Endodermal cell (in vitro differentiated cells): ENCODE measurements around the gene CERS3. TPM values are rescaled to one million over a fixed set of nuclear protein-coding genes. Genes with fewer than 3 reads are reported as not detected.

Experiments
- DNase-seq: peaks from one replicate; pipeline ENCODE4 v3.0.0-alpha.2; 2017
- H3K27ac ChIP-seq: 2 replicates; pipeline ENCODE4 v1.5.1; 2013; ENCODE audit warnings: mild to moderate bottlenecking, low read depth, low read length, moderate library complexity
- H3K27me3 ChIP-seq: 2 replicates; pipeline ENCODE4 v1.6.1; 2013; ENCODE audit warnings: mild to moderate bottlenecking, low read length, moderate library complexity; ENCODE audit not compliant: insufficient read depth, control insufficient read depth, poor library complexity, severe bottlenecking
- H3K36me3 ChIP-seq: 2 replicates; pipeline ENCODE4 v1.7.0; 2013; ENCODE audit warnings: mild to moderate bottlenecking, low read length, moderate library complexity; ENCODE audit not compliant: control insufficient read depth, insufficient read depth
- H3K4me1 ChIP-seq: one replicate; pipeline ENCODE4 v1.7.0; 2013; ENCODE audit warnings: low read length; ENCODE audit not compliant: control insufficient read depth, insufficient read depth
- H3K4me3 ChIP-seq: 2 replicates; pipeline ENCODE4 v1.5.1; 2013; ENCODE audit warnings: mild to moderate bottlenecking, low read length, moderate library complexity
- H3K9ac ChIP-seq: 2 replicates; pipeline ENCODE4 v1.6.1; 2013; ENCODE audit warnings: mild to moderate bottlenecking, low read length, moderate library complexity; ENCODE audit not compliant: poor library complexity, severe bottlenecking; ENCODE audit errors: extremely low read depth
- H3K9me3 ChIP-seq: 2 replicates; pipeline ENCODE4 v1.6.1; 2013; ENCODE audit warnings: mild to moderate bottlenecking, low read length, moderate library complexity; ENCODE audit not compliant: control insufficient read depth
- H3K27ac Mint-ChIP-seq: 2 replicates; pipeline ENCODE4 v1.8.0; 2020; ENCODE audit warnings: mixed read lengths
- H3K27me3 Mint-ChIP-seq: 2 replicates; pipeline ENCODE4 v1.8.0; 2021; ENCODE audit warnings: mild to moderate bottlenecking, mixed read lengths; ENCODE audit not compliant: insufficient read depth
- H3K36me3 Mint-ChIP-seq: 2 replicates; pipeline ENCODE4 v1.8.0; 2020; ENCODE audit warnings: low read depth, mixed read lengths
- H3K4me1 Mint-ChIP-seq: 2 replicates; pipeline ENCODE4 v1.8.0; 2020; ENCODE audit warnings: mixed read lengths
- H3K4me3 Mint-ChIP-seq: 2 replicates; pipeline ENCODE4 v1.8.0; 2020; ENCODE audit warnings: mild to moderate bottlenecking, moderate library complexity, mixed read lengths
- H3K9me3 Mint-ChIP-seq: 2 replicates; pipeline ENCODE4 v1.8.0; 2020; ENCODE audit warnings: mild to moderate bottlenecking, mixed read lengths
- CTCF ChIP-seq: fragments of 200-600 bp; sonication (generic); conservative IDR thresholded peaks from 2 replicates; pipeline ENCODE4 v1.5.0; 2021; ENCODE audit warnings: antibody characterized with exemption, mild to moderate bottlenecking
- WGBS, 2 experiments: methylation state at CpG; one replicate each; pipeline versions ENCODE4 v1.1.5 to v1.1.7; 2013; ENCODE audit warnings: missing lambda C conversion rate in 2 of 2, mixed read lengths in 1 of 2; ENCODE audit not compliant: insufficient coverage in 1 of 2, insufficient read length in 1 of 2; 5-methylcytosine and 5-hydroxymethylcytosine counted together
- total RNA-seq, 2 donors: library from RNA; stranded (reverse); fragmentation: NEBNext Ultra II Directional in 1 of 2; extraction: Animal tissue kit (Norgen Biotek cat#: 25700) in 1 of 2; gene quantifications; 2 replicates in 1 of 2; 3 replicates in 1 of 2; pipeline ENCODE4 v1.2.1, GENCODE V29; 2021

The CERS3 gene
- total RNA-seq, 2 donors from 2014 or later: 0.48 TPM; not detected in 1

GRCh38 chr15:100468285-100468684, 60.5 kb downstream of the CERS3 start:
- H3K4me3 Mint-ChIP-seq: no peak overlapping the region
- Histone ChIP-seq H3K27ac (no peak overlapping the region), H3K9me3 (no peaks in the 10 kb centered on the region), H3K4me3 (no peak overlapping the region), H3K9ac (no peak overlapping the region), H3K4me1 (no peaks in the 10 kb centered on the region), H3K27me3 (no peaks in the 10 kb centered on the region), H3K36me3 (no peaks in the 10 kb centered on the region)
- no peaks in the 10 kb centered on the region for H3K36me3 Mint-ChIP-seq
- DNase-seq: no peak
- no peaks in the 10 kb centered on the region for H3K4me1 Mint-ChIP-seq
- WGBS, 2 experiments: 90 to 95% methylated on average over 2 of the region's 2 CpGs
- TF ChIP-seq CTCF: no peak
- no peaks in the 10 kb centered on the region for H3K27me3 Mint-ChIP-seq
- no peaks in the 10 kb centered on the region for H3K9me3 Mint-ChIP-seq
- no peak overlapping the region for H3K27ac Mint-ChIP-seq

GRCh38 chr15:100466073-100466472, 62.7 kb downstream of the CERS3 start:
- Mint-ChIP-seq H3K36me3 (no peaks in the 10 kb centered on the region), H3K9me3 (no peaks in the 10 kb centered on the region), H3K27ac (no peak overlapping the region), H3K4me3 (no peak overlapping the region), H3K27me3 (no peaks in the 10 kb centered on the region), H3K4me1 (no peaks in the 10 kb centered on the region)
- Histone ChIP-seq H3K27me3 (no peaks in the 10 kb centered on the region), H3K4me3 (no peak overlapping the region), H3K9ac (no peak overlapping the region), H3K36me3 (no peaks in the 10 kb centered on the region), H3K9me3 (no peaks in the 10 kb centered on the region), H3K27ac (no peak overlapping the region), H3K4me1 (no peaks in the 10 kb centered on the region)
- no peak for TF ChIP-seq CTCF
- WGBS, 2 experiments: 54 to 64% methylated on average over 4 of the region's 4 CpGs
- no peak for DNase-seq

DNA sequence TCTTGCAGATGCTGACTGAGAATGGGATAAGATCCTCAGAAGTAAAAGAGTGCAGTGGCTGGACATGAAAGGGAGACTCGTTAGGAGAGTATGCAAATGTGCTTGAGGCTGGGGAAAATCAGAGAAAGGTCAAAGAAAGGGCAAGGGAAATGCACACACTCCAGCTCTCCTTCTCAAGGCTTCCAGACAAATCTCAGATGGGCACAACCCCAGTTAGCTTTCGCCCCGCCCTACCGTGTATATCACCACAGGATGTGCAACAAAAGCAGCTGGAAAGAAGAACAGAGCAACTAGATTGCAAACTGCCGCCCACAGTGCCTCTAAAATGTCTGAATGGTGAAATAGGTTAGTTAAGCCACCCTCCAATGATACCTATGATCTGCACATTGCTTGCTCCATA, 63.9 kb downstream of the CERS3 start:
- Mint-ChIP-seq H3K9me3 (no peaks in the 10 kb centered on the region), H3K4me1 (no peaks in the 10 kb centered on the region), H3K4me3 (no peak overlapping the region), H3K27ac (no peak overlapping the region), H3K27me3 (no peaks in the 10 kb centered on the region), H3K36me3 (no peaks in the 10 kb centered on the region)
- TF ChIP-seq CTCF: no peak
- H3K27me3 ChIP-seq: no peaks in the 10 kb centered on the region
- no peaks in the 10 kb centered on the region for H3K36me3 ChIP-seq
- no peak overlapping the region for H3K27ac ChIP-seq
- H3K9ac ChIP-seq: no peak overlapping the region
- no peaks in the 10 kb centered on the region for H3K9me3 ChIP-seq
- H3K4me1 ChIP-seq: no peaks in the 10 kb centered on the region
- 50 to 62% methylated on average over 3 to 5 of the region's 5 CpGs for WGBS, 2 experiments
- no peak overlapping the region for H3K4me3 ChIP-seq
- no peak for DNase-seq
